HG02763 (cell line): ENCODE measurements around the gene CCL16.
"Not testable (repeated sequence)": the region's sequence is repeated elsewhere in the genome, so short reads cannot be mapped to it uniquely, and the experiment has no call there.

Source experiments
- ATAC-seq: cut with Tn5 transposase; IDR thresholded peaks from one replicate; pipeline ENCODE4 v1.9.1; 2021; ENCODE audit warnings: mild to moderate bottlenecking, moderate library complexity; ENCODE audit not compliant: unreplicated experiment

Gene CCL16

DNA sequence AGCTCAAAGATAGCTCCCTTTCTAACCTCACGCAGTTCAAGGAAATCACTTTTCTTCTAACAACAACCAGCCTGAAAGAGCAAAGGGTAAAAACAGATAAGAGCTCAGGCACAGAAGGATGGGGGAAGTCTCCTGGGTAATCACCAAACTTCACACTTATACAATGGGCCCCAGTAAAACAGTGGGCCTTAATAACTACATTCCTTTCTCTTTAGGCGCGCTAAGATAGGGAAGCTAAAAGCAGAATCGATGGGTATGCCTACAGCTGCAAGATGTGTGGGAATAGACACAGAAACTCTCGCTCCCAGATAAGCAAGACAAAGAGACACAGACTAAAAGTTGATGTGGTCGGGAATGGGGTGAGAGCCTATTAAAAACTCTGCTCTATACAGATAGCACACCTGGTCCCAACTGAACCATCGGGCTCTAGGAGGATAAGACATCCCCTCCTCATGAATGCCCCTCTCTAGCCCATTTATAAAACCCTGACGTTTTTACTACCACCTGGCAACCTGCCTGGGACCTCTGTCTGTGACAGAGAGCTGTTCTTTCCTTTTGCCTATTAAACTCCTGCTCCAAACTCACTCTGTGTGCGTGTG is 38.6 kb downstream of the CCL16 start:
- no peak for ATAC-seq

DNA sequence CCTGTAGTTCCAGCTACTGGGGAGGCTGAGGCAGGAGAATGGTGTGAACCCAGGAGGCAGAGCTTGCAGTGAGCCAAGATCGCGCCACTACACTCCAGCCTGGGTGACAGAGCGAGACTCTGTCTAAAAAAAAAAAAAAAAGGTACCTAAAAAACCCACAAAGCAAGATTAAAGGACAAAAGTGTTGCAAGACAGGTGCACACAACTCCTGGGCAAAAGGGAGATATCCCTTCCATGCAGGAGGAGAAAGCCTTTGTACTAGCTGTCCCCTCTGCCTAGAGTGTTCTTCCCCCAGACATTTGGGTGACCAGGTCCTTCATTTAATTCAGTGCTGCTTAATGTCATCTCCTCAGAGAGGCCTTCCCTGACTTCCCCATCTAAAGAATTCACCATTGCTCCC is 42.8 kb downstream of the CCL16 start:
- not testable (repeated sequence) for ATAC-seq

DNA sequence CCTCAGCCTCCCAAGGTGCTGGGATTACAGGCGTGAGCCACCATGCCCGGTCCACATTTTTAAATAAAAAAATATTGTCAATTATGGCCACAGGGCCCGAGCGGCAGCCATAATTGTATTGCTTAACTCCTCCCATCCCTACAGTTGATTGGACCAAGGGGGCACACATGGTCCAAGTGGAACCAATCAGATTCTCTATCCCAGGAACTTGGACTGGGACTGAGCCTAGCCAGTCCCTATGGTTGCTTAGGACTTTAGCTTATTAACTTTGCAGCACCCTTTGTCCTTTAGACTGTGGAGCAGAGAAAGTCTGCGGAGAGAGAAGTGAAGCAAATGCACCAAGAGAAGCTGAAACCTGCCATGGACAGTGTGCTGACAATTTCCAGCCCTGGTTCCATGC is 45.2 kb downstream of the CCL16 start:
- ATAC-seq: no peak

DNA sequence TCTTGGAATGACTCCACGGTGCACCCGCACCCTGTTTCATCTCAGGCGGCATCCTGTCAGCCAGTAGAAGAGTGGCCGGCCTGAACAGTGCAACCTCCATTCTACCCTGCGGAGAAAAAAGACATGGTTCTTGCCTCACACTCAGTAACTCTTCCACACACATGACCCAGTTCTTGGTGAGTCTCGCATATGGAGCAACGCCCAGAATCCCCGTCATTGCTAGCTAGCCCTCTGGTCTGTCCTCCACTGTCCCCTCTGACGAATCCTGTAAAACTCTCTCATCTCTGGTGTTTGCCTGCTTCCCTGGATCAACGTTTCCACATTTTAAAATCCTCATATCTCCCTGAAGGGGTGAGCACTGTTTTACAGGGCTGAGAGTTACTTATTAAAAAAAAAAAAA is 46.5 kb downstream of the CCL16 start:
- ATAC-seq: no peak

DNA sequence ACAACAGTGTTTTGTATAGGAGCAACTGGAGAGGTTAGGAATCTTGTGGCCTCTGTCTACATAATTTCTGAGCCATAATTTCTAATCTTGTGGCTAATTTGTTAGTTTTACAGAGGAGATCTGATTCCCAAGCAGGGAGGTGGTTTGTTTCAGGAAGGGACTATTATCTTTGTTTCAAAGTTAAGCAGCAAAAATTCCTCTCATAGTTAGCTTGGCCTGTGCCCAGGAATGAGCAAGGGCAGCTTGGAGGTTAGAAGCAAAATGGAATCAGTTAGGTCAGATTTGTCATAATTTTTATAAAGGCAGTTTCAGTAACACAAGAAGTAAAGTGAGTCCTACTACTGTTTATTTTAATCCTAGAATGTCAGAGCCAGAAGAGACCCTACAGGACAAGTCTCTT is 48.7 kb downstream of the CCL16 start:
- no peak for ATAC-seq

DNA sequence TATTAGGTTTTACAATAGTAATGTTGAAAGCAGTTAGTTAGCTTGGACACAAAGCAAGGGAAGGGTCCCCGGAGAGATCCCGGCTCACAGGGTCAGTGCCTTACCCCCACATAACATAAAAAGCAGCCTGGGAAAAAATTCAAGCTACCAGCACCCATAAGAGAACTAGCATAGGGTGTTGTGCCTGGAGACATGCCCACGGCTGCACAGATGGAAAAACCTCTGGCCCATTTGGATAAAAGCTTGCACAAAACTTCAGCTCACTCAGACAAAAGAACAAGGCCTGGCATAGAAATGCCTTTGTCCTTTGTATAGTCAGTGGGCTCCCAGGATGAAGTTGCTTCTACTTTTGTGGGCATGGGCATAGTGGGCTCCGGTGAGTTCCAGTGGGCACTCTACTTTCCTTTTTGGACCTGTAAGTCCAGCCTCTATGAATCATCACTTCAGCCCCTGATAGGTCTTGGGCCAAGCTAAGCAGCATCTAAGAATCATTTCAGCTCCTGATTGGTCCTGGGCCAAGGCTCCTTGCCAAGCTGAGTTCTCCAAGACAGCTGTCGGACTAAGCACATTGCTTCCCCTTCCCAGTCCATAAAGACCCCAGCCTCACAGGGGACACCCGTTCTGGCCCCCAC is 49.4 kb downstream of the CCL16 start:
- ATAC-seq: no peak

DNA sequence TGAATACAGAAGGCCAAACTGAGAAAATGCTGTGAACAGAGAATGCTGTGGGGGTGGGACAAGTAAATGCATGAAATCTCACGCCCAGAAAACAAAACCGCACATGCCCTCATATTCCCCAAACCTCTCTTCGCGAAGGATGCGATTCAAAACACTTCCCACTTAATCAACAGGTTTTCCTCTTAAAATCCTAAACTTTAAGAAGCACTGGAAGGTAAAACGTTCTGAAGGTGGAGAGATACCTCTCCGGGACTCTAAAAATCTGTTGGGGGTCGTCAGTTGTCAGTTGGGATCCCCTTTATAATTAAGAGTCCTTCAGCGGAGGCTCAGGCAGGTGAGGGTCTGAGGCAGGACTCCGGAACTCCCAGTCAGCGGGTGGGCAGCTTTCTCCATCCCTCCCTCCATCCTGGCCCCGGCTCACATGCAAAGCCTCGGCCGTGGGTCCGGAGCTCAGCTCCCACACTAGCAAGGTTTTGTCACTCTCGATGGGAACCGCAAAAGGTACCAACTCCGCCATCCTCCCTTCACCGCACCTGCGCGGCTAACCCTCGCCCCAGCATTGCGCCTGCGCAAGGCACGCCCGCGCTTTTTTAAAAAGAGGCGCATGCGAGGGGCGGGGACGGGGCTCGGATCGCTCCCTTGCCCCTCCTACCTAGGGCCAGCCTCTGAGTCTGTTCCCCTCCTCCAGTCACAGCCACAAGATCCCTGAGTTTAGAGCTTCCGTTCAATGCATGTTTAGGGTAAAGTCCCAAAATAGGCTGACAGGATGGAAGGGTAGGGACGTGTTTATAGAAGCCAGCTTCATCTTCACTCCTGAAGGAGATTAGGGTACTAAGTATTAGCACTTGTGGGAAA is 50.9 kb downstream of the CCL16 start, which contains the start of gene RDM1:
TSS of gene RDM1 (minus strand) at position 563 of the 855 bp plus-strand sequence. CDS start at position 517, 46 bp downstream.
- peak; percentile 67 for ATAC-seq

DNA sequence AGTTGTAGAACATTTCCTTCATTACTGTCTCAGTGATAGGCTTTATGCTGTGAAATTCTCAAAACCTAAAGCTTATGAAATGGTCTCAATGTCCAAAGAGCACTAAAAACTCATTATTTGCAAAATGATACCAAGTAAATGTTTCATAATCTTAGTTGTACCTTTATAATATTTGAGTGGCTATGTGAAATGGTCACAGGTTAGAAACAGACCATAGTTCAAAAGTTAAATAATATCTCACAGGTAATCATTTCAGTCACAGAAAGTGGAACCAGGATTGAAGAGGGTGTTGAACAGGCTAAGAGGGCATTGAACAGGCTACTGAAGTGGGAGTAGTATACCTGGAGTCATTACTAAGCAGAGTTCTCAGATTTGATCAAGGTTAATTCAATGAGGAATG is 53.6 kb downstream of the CCL16 start:
- no peak for ATAC-seq
